PC-9 (cell line): ENCODE results near the gene FAM229A. TPM values are rescaled to one million over a fixed set of nuclear protein-coding genes. Genes with fewer than 3 reads are reported as not detected.

Source experiments
- BruUV-seq: library from RNA; stranded (reverse); fragments of 400-500 nt; replicated peaks from 2 replicates; lab custom pipeline; 2021; lab: Mats Ljungman, UMichigan
- CTCF ChIA-PET: fragments of 300-600 bp; sonication (Branson Sonifier 250); formaldehyde crosslinking; loops from one replicate; lab custom pipeline; 2022; ENCODE audit warnings: antibody characterized with exemption; lab: Charles Lee
- POLR2A ChIA-PET: fragments of 300-600 bp; sonication (Branson Sonifier 250); formaldehyde crosslinking; loops from one replicate; lab custom pipeline; 2022; ENCODE audit warnings: antibody characterized with exemption; ENCODE audit not compliant: unreplicated experiment; lab: Charles Lee
- DNase-seq, 2 experiments: peaks; one replicate each; pipeline versions ENCODE4 v3.0.0 to v3.0.0-alpha.2; 2015 to 2022; ENCODE audit warnings: mixed read lengths in 1 of 2
- H2AFZ ChIP-seq: fragments of 200-600 bp; sonication (generic); 2 replicates; pipeline ENCODE4 v1.8.1; 2017; ENCODE audit warnings: antibody characterized with exemption
- H3F3A ChIP-seq: fragments of 200-600 bp; sonication (generic); 2 replicates; pipeline ENCODE4 v1.8.1; 2017; ENCODE audit warnings: antibody characterized with exemption, mild to moderate bottlenecking, low read depth; ENCODE audit not compliant: insufficient read depth
- H3K27ac ChIP-seq: fragments of 200-600 bp; sonication (generic); 2 replicates; pipeline ENCODE4 v1.6.1; 2016; ENCODE audit warnings: mixed run types
- H3K27me3 ChIP-seq: fragments of 200-600 bp; sonication (generic); 2 replicates; pipeline ENCODE4 v1.6.1; 2016; ENCODE audit warnings: low read depth, mixed run types; ENCODE audit not compliant: insufficient read depth
- H3K36me3 ChIP-seq: fragments of 200-600 bp; sonication (generic); 2 replicates; pipeline ENCODE4 v1.6.1; 2016; ENCODE audit warnings: low read depth, mixed run types
- H3K4me1 ChIP-seq: fragments of 200-600 bp; sonication (generic); replicated peaks from 2 replicates; pipeline ENCODE4 v1.6.1; 2016; ENCODE audit warnings: mixed run types; ENCODE audit not compliant: insufficient read depth
- H3K4me2 ChIP-seq: fragments of 200-600 bp; sonication (generic); 2 replicates; pipeline ENCODE4 v1.6.1; 2017; ENCODE audit warnings: mixed run types
- H3K4me3 ChIP-seq: fragments of 200-600 bp; sonication (generic); 2 replicates; pipeline ENCODE4 v1.6.1; 2016; ENCODE audit warnings: mixed run types
- H3K79me2 ChIP-seq: fragments of 200-600 bp; sonication (generic); 2 replicates; pipeline ENCODE4 v1.6.1; 2017; ENCODE audit warnings: low read depth, mixed run types
- H3K9me2 ChIP-seq: fragments of 200-600 bp; sonication (generic); 2 replicates; pipeline ENCODE4 v1.8.1; 2017; ENCODE audit warnings: mild to moderate bottlenecking; ENCODE audit not compliant: insufficient read depth
- H3K9me3 ChIP-seq: fragments of 200-600 bp; sonication (generic); 2 replicates; pipeline ENCODE4 v1.8.1; 2016; ENCODE audit warnings: low read depth; ENCODE audit not compliant: insufficient read depth
- H4K20me1 ChIP-seq: fragments of 200-600 bp; sonication (generic); 2 replicates; pipeline ENCODE4 v1.8.1; 2017; ENCODE audit not compliant: insufficient read depth
- EZH2 ChIP-seq: fragments of 200-600 bp; sonication (generic); IDR thresholded peaks from 2 replicates; pipeline ENCODE4 v1.8.0; 2017; ENCODE audit warnings: antibody characterized with exemption, low read depth
- intact Hi-C: fragments of 100-400 bp; cut with micrococcal nuclease; formaldehyde crosslinking; loops from one replicate; pipeline ENCODE4 v1.10.0; 2022; ENCODE audit not compliant: unreplicated experiment
- total RNA-seq: library from RNA; stranded (reverse); gene quantifications from 2 replicates; pipeline ENCODE4 v1.2.3, GENCODE V29; 2021
- TF ChIP-seq, protein P1 (sequence below): fragments of 200-600 bp; sonication (generic); conservative IDR thresholded peaks from 2 replicates; pipeline ENCODE4 v1.6.1; 2017; ENCODE audit warnings: mixed run types, antibody characterized with exemption, mild to moderate bottlenecking, moderate library complexity

The FAM229A gene
- total RNA-seq, 1 experiment from 2014 or later = 13.1 TPM

DNA sequence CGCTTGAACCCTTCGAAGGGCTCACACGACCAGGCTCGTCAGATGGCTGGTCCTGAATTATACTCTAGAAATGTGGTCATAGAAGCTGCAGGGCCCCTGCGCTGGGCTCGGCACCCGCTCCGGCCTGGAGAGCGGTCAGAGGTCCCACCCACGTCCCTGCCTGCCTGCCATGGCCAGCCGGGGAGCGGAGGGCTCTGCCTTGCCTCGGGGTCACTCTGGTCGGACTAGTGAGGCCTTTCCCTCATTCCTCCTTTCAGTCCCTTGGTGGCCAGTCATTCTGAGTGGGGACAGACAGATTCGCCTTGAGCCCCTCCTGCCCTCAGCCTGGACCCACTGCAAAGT is 25.7 kb downstream of the FAM229A start:
- no peaks in the 10 kb centered on the region for H4K20me1 ChIP-seq
- peak overlapping the region; percentile 84 for H3K4me2 ChIP-seq
- no peak for DNase-seq
- H3K9me2 ChIP-seq = no peaks in the 10 kb centered on the region
- peaks cover 13% of the 10 kb centered on the region for H3K79me2 ChIP-seq
- intact Hi-C loops = loop anchor here (2.0 kb wide), 1 partner anchor 14 kb away; no protein-coding TSS in a partner anchor
- H3K36me3 ChIP-seq = peaks cover 2% of the 10 kb centered on the region; the same call in 1 of the 2 replicates
- no peak overlapping the region for H3K4me3 ChIP-seq
- H3F3A ChIP-seq = peaks cover 39% of the 10 kb centered on the region
- H2AFZ ChIP-seq = no peak overlapping the region
- ChIA-PET POLR2A (interaction anchor here (0.5 to 0.7 kb wide), 6 partner anchors 15 to 355 kb away, joined by 3 to 6 read pairs (median 4); partner anchors contain the start of genes BSDC1 and CCDC28B), CTCF (no interaction called here)
- H3K27ac ChIP-seq = no peak overlapping the region
- no peaks in the 10 kb centered on the region for H3K27me3 ChIP-seq
- no peak for TF ChIP-seq EZH2
- BruUV-seq = no TSS peak
- H3K9me3 ChIP-seq = no peaks in the 10 kb centered on the region
- peaks cover 45% of the 10 kb centered on the region for H3K4me1 ChIP-seq

DNA sequence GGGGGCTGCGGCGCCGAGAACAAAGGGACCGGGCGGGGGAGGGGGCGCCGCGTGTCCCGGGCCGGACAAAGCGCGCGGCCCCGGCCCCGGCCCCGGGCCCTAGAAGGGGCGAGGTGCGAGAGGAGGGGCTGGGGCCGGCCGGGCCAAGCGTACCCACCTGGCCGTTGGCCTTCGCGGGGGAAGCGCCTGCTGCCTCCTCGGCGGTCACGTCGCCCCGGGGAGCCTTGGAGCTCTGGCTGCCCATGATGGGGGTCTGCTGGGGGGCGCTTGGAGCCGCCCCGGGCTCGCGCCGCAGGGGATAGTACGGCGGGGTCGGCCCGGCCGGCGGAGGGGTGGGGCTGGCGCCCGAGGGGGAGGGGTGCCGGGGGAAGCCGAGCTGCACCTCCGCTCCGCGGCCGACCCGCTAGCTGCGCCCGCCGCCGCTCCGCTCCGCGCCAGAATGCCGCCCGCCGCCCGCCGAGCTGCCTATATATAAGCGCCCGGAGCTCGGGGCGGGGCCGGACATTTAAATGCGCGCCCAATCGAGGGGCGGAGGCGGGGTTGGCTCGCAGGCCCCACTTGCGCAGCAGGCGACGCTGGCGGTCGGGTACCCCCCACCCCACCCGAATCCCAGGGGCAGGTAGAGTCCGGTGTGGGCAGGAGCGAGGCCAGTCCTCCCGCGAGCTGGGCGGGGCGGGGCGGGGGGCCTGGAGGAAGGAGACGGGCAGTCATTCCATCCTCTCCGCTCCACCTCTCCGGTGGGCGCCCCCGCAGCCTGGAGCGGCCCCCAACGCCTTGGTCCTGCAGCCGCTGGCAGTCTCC is 26.3 kb downstream of the FAM229A start, which contains the start of gene MARCKSL1:
Gene MARCKSL1, minus strand, starts transcription at position 444 of the 801 bp plus-strand sequence. Its CDS starts 200 bp downstream, at position 244.
- Histone ChIP-seq H3K4me1 (peaks cover 50% of the 10 kb centered on the region), H3K79me2 (peaks cover 13% of the 10 kb centered on the region), H3K27me3 (no peaks in the 10 kb centered on the region), H3K36me3 (peaks cover 2% of the 10 kb centered on the region; the same call in 1 of the 2 replicates), H3K9me3 (no peaks in the 10 kb centered on the region), H3K9me2 (no peaks in the 10 kb centered on the region), H4K20me1 (no peaks in the 10 kb centered on the region), H3K27ac (no peak within 1 kb of the TSS), H3K4me2 (peak within 1 kb of the TSS; percentile 84), H3F3A (peaks cover 40% of the 10 kb centered on the region), H2AFZ (peak within 1 kb of the TSS; percentile 56; the same call in 1 of the 2 replicates), H3K4me3 (peak within 1 kb of the TSS; percentile 79)
- TF ChIP-seq EZH2 = no peak
- TF ChIP-seq, protein P1, sequence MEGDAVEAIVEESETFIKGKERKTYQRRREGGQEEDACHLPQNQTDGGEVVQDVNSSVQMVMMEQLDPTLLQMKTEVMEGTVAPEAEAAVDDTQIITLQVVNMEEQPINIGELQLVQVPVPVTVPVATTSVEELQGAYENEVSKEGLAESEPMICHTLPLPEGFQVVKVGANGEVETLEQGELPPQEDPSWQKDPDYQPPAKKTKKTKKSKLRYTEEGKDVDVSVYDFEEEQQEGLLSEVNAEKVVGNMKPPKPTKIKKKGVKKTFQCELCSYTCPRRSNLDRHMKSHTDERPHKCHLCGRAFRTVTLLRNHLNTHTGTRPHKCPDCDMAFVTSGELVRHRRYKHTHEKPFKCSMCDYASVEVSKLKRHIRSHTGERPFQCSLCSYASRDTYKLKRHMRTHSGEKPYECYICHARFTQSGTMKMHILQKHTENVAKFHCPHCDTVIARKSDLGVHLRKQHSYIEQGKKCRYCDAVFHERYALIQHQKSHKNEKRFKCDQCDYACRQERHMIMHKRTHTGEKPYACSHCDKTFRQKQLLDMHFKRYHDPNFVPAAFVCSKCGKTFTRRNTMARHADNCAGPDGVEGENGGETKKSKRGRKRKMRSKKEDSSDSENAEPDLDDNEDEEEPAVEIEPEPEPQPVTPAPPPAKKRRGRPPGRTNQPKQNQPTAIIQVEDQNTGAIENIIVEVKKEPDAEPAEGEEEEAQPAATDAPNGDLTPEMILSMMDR = no peak
- DNase-seq = peak; percentile 53 to 80
- ChIA-PET POLR2A (interaction anchor here (0.5 to 0.7 kb wide), 8 partner anchors 15 to 815 kb away, joined by 3 to 6 read pairs (median 4); partner anchors contain the start of genes BSDC1 and CCDC28B), CTCF (interaction anchor here (0.5 to 0.7 kb wide), 3 partner anchors 12 to 161 kb away, joined by 3 to 4 read pairs (median 4); no protein-coding TSS in a partner anchor)
- no TSS peak for BruUV-seq
- intact Hi-C loops = loop anchor here (2.0 kb wide), 1 partner anchor 15 kb away; no protein-coding TSS in a partner anchor

DNA sequence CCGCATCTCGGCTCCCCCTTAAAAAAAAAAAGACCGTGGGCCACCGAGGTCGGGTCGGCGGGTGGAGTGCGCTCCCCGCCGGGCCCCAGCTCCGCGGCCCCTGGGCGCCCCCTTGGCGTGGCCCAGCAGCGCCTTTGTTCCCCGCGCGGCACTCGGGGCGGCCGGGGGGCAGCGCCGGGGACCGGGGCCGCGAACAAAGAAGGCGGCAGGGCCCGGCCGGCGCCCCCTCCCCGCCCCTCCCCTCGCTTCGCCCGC is 26.8 kb downstream of the FAM229A start:
- peaks cover 2% of the 10 kb centered on the region; the same call in 1 of the 2 replicates for H3K36me3 ChIP-seq
- DNase-seq = no peak
- H3K9me3 ChIP-seq = no peaks in the 10 kb centered on the region
- ChIA-PET POLR2A (interaction anchor here (0.6 kb wide), 4 partner anchors 11 to 815 kb away, joined by 3 to 7 read pairs (median 4); no protein-coding TSS in a partner anchor), CTCF (interaction anchor here (0.5 to 0.7 kb wide), 3 partner anchors 11 to 160 kb away, joined by 3 to 4 read pairs (median 4); no protein-coding TSS in a partner anchor)
- peaks cover 50% of the 10 kb centered on the region for H3K4me1 ChIP-seq
- H3K27ac ChIP-seq = no peak overlapping the region
- H3K4me2 ChIP-seq = peak overlapping the region; percentile 84
- TF ChIP-seq EZH2 = no peak
- TF ChIP-seq, protein P1 = no peak
- BruUV-seq = no TSS peak
- peak overlapping the region; percentile 79 for H3K4me3 ChIP-seq
- intact Hi-C loops = no loop called here
- H3K9me2 ChIP-seq = no peaks in the 10 kb centered on the region
- no peaks in the 10 kb centered on the region for H4K20me1 ChIP-seq
- H3F3A ChIP-seq = peaks cover 43% of the 10 kb centered on the region
- H2AFZ ChIP-seq = peak overlapping the region; percentile 56; the same call in 1 of the 2 replicates
- no peaks in the 10 kb centered on the region for H3K27me3 ChIP-seq
- H3K79me2 ChIP-seq = peaks cover 13% of the 10 kb centered on the region
